Esophagus muscularis mucosa (tissue), 4 donors: ENCODE measurements around the gene SLC7A11.

Experiments used
- CTCF ChIP-seq, 3 experiments: fragments of 200-600 bp in 2 of 3; fragments of 450-650 bp in 1 of 3; sonication (generic) in 2 of 3; IDR thresholded peaks; one replicate each; pipeline ENCODE4 v1.5.1; 2017 to 2019; ENCODE audit warnings: antibody characterized with exemption in 3 of 3, mild to moderate bottlenecking in 2 of 3, moderate library complexity in 1 of 3
- EP300 ChIP-seq: sonication (generic); formaldehyde crosslinking; IDR thresholded peaks from one replicate; pipeline ENCODE4 v1.6.1; 2017; ENCODE audit warnings: antibody characterized with exemption
- POLR2A ChIP-seq: fragments of 450-650 bp; IDR thresholded peaks from one replicate; pipeline ENCODE4 v1.6.1; 2017; ENCODE audit warnings: antibody characterized with exemption, moderate library complexity, mild to moderate bottlenecking, low read depth
- POLR2AphosphoS5 ChIP-seq, 2 donors: sonication (generic); formaldehyde crosslinking; IDR thresholded peaks; one replicate each; pipeline ENCODE4 v1.6.1; 2017; ENCODE audit warnings: antibody characterized with exemption in 2 of 2

DNA sequence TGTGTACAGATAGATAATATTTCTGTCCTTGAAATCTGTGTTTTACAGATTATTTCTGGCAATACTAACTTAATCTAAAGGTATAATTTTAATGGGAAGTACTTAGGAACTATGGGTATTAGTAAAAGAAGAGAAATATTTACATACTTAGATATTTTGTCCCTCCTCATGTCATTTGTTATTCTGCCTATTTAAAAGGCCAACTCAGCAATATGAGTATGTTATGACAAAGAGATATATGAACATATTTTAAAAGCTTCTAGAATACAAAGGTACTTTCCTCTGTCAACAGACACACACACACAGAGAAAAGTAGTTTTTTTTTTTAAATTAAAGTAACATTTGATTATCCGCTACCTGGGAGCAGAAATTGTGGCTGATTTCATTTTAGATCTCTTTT is 7.9 kb downstream of the SLC7A11 start:
- TF ChIP-seq POLR2AphosphoS5 (IDR thresholded peaks at IDR 0.05) (no peak), CTCF (IDR thresholded peaks at IDR 0.05) (no peak), POLR2A (no peak), EP300 (no peak)
